MV-4-11 (cell line): ENCODE data around the gene NF1.
A peak's percentile ranks its signal among the peaks of the same experiment; 100 is the strongest.

Source experiments
- DNase-seq: peaks from one replicate; lab custom pipeline; 2025; lab: John Stamatoyannopoulos, UW

The NF1 gene

DNA sequence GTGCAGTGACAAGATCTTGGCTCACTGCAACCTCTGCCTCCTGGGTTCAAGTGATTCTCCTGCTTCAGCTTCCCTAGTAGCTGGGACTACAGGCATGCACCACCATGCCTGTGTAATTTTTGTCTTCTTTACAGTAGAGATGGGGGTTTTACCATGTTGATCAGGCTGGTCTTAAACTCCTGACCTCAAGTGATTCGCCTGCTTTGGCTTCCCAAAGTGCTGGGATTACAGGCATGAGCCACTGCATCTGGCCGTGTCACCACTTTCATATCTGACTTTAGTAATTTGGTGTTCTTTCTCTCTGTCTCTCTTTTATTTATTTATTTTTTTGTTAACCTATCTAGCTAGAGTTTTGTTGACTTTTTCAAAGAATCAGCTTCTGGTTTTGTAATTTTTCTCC is 103.9 kb downstream of the NF1 start:
- peak; percentile 8 for DNase-seq

DNA sequence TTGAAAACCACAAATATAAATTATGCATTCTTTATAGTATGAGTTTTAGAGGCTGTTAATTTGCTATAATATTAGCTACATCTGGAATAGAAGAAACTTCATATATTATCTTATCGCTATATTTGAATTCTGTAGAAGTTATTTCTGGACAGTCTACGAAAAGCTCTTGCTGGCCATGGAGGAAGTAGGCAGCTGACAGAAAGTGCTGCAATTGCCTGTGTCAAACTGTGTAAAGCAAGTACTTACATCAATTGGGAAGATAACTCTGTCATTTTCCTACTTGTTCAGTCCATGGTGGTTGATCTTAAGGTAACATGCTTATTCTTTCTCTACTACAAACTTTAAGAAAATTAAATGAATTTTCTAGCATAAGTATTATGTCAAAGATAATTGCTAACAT is 105.5 kb downstream of the NF1 start:
- DNase-seq = no peak

DNA sequence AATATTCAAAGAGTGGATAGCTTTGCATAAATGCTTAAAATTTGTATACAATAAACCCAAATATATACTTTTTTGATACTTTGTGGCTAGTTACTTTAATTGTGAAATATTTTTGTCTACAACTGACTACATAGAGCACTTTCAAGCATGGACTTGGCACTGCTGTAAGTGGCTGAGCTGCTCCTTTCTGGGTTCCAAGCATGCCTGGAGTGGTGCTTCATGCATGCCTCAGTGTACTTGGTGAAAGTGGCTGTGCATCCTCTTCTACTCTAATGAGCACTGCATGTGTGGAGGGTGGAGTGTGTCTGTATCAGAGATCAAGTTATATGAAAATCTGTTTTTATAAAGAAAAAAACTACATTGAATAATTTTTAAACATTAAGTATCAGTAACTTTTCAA is 108.2 kb downstream of the NF1 start:
- DNase-seq = no peak

DNA sequence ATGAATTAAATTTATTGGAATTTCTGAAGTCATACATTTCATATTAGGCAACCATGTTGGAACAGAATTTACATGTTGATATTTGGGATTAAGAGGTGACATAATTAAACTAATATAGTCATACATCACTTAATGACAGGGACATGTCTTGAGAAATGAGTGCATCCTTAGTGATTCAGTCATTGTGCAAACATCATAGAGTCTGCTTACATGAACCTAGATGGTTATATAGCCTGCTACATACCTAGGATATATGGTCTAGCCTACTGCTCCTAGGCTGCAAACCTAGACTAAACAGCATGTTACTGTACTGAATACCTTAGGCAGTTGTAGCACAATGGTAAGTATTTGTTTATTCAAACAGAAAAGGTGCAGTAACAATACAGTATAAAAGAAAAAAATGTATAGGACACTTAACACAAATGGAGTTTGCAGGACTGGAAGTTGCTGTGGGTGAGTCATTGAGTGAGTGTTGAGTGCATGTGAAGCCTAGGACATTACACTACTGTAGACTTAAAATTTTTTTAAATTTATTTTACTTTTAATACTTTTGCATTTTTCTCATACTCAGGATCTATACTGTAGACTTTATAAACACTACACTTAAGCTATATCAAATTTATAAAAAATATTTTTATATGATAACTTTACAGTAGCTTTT is 116.7 kb downstream of the NF1 start:
- DNase-seq = no peak

DNA sequence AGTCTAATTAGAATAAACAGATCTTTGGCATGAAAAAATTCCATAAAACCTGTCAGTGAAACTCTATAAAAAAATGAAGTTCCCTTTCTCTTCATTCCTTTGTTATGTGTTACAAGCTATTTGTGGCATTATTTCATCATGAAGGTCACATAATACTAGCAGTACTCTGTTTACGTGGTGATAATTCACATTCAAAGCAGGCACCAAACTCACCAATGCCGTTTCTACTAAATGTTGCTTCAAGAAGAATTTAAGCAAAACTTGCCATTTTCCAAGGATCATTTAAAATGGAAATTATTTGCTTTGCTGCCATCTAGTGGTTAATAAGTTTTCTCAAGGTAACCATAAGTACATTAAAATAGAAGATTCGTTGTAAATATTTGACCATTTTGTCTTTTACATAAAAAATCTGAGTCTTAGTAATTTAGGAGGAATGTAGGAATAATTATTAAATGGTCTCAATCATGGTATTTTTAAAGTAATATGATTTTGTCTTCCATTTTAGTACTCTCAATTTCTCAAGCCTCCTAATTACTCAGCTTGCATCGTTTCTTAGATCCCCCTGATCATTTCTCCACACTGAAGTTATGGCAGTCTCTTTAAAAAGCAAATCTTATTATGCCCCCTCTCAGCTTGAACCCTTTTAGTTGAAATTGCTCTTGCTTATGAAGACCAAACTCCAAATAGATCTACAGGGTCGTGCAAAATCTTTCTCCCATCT is 121.4 kb downstream of the NF1 start:
- peak; percentile 38 for DNase-seq

DNA sequence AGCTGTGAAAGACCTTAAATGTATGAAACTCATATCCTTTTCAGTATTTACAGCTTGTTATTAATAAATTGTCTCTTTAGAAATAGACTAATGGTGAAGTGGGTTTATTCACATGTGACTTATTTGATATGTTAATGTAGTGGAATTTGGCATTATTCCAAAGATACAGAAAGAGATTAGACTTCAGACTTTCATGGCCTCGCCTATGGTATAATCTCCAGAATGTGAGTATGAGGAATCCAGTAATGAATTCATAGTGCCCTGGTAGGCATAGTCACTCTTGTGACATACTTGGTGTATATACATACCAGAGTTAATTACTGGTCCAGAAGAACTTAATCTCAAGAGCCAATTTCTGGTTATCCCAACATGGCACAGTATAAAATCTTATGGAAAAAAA is 129.6 kb downstream of the NF1 start:
- no peak for DNase-seq

DNA sequence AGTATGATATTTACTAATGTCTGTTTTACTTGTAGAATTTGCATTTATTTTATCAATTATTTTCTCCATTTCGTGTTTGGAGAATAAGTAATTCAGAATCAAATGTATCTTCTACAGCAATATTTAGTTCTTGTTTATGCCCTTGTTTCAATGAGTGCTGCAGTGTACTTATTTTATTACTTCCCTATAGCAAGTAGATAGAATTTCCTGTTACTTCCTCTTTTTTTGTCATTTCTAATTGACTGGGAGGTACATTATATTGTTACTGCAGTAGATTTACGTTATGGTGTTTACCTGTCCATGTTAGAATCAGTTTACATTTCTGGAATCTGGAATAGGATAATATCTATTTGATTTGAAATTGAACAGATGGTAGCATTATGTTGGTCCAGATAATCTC is 131.1 kb downstream of the NF1 start:
- DNase-seq = peak; percentile 66

DNA sequence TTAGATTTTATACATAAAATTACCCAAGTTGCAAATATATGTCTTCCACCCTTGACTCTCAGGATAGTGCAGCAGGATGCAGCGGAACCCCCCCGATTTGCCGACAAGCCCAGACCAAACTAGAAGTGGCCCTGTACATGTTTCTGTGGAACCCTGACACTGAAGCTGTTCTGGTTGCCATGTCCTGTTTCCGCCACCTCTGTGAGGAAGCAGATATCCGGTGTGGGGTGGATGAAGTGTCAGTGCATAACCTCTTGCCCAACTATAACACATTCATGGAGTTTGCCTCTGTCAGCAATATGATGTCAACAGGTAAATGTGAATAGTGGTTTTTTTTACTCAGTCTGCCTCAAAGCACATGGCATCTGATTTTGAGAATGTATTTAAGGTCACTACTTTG is 131.6 kb downstream of the NF1 start:
- DNase-seq = peak; percentile 1

DNA sequence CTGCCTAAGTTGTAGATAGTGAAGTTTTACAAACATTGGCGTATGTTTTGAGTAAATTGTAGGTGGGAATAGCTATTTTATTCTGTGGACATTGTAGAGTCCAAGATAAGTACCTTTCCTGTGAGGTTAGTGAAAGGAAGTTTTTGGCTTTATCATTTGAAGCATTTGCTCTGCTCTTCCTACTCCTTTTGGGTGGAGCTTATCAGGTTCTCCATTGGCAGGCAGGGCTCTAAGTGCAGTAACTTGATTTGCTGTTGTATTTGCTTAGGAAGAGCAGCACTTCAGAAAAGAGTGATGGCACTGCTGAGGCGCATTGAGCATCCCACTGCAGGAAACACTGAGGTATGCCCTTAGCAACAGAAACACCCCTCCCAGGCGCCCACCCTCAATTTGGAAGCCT is 132.2 kb downstream of the NF1 start:
- no peak for DNase-seq

DNA sequence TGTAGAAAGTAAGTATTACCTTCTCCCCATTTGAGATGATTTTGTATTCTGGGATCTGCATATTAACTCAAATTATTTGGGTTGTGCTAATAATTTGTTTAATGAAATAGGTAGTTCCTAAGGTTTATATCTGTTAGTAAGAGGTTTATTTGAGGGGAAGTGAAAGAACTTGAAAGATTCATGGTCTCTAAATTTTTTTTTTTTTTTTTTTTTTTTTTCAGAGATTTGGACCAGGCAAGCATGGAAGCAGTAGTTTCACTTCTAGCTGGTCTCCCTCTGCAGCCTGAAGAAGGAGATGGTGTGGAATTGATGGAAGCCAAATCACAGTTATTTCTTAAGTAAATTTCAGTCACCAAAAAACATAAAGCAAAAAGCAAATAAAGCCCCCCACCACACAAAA is 137.1 kb downstream of the NF1 start:
- peak; percentile 6 for DNase-seq

DNA sequence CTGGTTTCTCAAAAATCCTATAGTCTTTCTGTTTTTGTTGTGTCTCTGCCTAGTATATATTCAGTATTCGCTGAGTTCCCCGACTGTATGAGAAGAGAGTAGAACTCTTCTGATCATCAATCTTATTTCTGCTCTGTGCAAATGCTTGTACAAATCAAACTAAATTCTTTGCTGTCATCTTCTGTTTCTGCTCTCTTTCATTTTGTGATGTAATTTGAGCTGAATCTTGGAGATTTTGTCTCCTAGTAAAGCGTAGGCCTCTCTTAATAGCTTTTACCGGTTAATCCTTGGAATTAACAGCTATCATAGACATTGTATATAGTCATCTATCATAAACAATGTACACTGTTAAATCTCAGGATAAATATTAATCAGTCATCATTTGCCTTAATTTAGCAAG is 140.3 kb downstream of the NF1 start:
- DNase-seq = no peak

DNA sequence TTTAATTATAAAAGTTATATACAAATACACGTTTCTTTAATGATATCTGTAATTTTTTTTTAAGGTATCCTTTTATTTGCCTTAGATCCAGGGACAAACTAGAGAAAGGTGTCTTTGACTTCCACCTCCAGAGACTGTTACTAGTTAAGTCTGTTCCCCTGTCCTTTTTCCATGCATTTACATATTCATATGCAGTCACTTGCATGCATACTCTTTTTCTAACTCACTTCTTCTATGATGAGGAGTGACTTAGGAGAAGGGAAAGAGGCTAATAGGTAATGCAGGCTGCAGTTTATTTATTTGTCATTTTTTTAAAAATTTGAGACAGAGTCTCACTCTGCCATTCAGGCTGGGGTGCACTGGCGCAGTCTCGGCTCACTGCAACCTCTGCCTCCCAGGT is 141.4 kb downstream of the NF1 start:
- DNase-seq = no peak

DNA sequence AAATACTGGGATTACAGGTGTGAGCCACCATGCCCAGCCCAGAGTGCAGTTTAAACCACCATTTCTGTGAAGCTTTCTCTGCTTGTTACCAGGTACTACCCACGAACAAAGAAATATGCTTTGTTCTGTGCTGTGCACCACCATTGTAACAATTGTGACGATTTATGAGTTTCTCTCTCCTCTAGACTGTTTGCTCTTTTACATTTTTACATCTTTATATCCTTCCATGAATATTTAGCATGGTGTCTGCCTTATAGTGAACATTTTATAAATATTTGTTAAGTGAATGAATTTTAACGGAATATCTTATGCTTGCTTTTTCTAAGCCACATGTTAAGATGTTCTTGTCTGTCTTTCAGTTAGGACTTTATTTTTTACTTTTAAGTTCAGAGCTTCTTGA is 141.9 kb downstream of the NF1 start:
- DNase-seq = no peak

DNA sequence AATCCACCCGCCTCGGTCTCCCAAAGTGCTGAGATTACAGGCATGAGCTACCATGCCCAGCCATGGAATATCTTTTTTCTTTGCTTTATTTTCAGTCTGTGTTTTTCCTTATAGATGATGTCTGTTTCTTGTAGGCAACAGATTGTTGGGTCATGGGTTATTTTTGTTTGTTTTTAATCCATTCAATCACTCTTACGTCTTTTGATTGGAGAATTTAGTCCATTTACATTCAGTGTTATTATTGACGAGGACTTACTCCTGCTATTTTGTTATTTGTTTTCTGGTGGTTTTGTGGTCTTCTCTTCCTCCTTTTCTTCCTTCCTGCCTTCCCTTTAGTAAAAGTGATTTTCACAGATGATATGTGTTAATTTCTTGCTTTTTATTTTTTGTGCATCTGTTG is 146.3 kb downstream of the NF1 start:
- DNase-seq = no peak

DNA sequence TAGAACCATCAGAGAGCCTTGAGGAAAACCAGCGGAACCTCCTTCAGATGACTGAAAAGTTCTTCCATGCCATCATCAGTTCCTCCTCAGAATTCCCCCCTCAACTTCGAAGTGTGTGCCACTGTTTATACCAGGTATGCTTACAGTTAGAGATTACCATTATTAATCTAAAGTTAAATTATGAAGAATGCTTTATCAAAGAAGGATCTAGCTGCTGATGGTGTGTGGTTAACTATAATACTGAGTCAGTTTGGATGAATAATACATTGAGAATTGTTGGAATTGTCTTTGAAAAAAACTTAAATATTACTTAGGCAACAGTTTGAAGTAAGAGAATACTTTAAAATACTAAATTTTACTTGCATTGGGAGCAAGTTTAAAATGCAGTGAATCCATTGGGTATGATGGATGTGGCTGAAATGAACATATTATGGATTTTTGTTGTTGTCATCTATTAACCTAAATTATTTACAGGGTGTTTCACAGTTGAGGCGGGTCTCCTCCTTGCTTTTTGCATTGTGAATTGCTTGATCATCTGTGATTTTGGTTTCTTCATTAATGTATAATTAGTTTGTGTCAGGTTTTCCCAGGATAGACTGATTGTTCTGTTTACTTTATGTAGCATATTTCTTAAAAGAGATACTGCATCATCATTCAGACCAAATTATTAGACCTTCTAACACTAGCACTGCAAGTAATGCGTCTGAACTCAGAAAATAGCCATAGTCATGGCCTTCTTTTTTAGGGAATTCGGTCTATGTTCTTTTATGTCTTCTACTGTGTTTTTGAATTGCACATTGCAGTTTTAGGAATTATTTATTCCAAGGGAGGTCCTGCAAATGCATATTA is 154.4 kb downstream of the NF1 start:
- DNase-seq = no peak

DNA sequence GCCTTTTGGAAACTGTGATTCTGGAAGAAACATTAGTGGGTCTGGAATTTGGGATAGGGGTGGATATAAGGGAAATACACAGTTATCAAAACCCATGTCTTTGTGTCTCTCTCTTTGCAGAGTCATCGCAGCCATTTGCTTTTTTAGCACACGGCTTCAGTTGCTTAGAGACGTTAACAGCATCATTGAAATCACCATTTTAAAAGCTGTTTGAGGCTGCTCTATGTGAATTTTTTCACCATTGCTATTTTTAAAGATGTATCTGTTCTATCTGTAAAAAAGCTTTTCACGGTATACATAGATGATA is 155.0 kb downstream of the NF1 start:
- DNase-seq = no peak

DNA sequence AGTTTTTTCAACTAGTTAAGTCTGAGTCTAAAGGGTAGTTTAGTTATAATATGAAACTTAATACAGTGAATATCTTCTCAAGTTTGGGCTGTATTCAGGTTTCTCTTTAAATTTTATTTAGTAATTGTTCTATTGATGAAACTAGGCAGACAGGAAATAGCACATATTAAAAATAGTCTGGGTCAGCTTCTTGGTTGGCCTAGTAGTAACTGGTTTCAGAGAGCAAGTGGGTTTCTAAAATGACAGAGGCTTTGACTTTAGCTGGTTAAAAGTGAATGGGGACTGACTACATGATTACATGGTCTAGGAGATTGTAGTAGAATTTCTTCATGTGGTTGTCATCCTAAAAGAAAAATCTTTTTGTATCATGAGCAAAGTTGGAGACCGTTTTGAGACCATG is 155.5 kb downstream of the NF1 start:
- no peak for DNase-seq

DNA sequence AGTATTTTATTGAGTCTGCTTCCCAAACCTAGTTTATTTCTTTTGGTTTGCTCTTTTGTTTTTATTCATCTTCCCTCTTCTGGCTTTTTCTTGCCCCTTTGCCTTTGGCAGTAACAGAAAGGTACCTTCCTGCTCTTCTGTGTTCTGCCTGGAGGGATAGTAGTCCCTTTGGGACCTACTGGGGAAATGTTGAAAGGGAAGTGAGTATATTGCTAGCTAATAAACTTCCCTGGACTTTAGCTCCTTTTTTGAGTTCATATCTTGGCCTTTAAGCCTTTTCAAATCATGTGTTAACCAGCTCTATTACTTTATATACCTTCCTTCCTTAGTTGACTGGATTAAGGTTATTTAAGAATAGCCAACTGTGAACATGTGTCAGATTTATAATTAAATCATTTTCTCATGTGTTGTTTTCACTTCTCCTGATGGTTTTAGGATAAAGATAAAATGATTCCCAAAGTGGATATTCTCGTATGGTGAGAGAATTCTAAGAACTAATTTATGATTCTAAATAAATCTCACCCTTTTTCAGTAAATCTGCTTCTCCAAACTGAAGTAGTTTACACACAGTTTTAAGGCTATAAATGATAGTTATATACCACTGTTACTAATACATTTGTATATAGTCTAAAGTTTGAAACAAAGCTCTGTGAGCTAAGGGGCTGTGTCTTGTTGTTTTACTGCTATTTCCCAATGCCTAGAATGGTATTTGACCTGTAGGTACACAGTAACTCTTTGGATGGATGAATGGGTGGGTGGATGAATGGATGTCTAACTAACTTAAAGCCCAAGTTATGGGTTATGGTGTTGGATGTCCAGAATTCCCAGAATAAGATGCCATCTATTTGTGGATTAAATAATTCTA is 156.6 kb downstream of the NF1 start:
- no peak for DNase-seq

DNA sequence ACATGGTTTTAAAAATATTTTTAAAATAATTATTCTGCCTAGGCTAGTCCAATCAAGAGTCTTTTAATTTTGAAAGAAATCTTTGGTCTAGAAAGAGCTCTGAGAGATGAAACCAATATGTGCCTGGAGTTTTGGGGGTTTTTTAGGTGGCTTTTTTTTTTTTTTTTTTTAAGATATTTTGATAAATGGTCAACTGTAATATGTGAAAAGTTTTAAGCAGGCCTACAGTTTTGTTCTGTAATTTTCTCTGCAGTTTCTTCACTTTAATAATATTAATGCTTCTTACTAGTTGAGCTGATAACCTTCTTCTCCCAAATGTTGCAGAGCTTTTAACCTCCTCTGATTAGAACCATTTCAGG is 157.2 kb downstream of the NF1 start:
- no peak for DNase-seq

DNA sequence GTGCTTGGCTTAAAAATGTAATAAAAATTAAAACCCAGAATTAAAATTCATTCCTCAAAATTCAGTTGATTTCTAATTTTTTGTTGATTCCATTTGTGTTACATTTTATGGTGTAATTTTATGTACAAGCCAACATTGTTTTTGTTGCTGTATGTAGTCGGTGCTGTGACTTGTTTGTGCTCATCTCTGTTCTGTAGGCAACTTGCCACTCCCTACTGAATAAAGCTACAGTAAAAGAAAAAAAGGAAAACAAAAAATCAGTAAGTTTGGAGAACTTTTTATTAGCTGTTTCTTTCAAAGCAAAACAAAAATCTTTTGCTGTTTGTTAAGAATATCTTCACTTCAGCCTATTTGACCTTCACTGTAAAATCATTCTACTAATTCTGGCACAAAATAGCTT is 158.0 kb downstream of the NF1 start:
- no peak for DNase-seq

DNA sequence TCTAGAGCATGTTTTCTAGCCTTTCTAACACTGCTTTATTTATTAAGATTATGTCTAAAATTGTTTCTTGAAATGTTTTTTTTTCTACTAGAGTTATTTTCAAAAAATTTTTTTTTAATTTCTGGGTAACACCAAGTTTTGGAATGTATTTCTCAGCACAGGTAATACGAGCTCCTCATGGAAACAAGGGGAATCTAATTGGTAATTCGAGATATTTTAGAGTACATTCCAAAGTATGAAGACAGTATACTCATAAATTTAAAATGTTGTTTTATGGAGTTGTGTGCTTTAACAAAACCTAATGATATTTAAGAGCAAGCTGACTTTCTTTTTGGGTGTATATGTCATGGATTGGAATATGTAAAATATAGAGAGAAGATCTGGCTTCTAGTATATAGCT is 159.9 kb downstream of the NF1 start:
- no peak for DNase-seq

DNA sequence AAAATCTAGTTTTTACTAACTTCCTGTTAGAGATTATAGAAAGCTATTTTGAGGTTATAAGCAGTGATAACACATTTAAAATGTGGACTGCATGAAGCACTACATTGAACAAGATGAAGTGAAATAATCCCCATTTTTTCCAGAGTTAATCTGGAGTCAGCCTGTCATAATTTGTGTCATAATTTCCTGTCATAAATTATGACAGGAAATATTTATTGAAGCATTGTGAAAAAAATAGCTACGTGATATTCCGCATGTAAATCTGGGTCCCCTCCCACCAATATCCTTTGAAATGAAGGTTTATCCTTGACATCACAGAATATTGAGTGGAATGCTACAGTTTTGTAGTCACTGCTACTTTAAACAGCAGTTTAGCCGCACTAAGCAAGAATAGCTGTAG is 162.2 kb downstream of the NF1 start:
- DNase-seq = no peak

DNA sequence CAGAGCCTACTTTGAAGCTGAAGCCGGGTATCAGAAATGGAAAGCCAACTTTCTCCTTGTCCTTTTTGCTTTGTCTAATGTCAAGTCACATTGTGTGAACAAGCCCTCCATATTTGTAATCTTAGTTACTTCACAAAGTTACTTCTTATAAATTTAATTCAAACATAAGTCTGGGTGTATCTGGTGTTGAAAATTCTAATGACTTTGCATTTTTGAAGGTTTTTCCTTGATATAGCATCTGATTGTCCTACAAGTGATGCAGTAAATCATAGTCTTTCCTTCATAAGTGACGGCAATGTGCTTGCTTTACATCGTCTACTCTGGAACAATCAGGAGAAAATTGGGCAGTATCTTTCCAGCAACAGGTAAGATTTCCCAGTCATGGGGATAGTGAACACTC is 165.4 kb downstream of the NF1 start:
- no peak for DNase-seq
